ENCODE results near the gene OSM. TPM values are rescaled to one million over a fixed set of nuclear protein-coding genes. Genes with fewer than 3 reads are reported as not detected.

The OSM gene
- total RNA-seq, 1 donor from 2014 or later = not detected

GRCh38 chr22:30246814-30247376, 19.8 kb downstream of the OSM start:
- Mint-ChIP-seq H3K9me3 (ENCODE audit: unreplicated experiment) (no peaks in the 10 kb centered on the region), H3K36me3 (ENCODE audit: unreplicated experiment) (peaks cover 5% of the 10 kb centered on the region), H3K4me1 (ENCODE audit: unreplicated experiment) (peaks cover 74% of the 10 kb centered on the region), H3K27ac (ENCODE audit: unreplicated experiment) (peak overlapping the region; percentile 77), H3K4me3 (ENCODE audit: unreplicated experiment) (peak overlapping the region; percentile 73), H3K27me3 (ENCODE audit: unreplicated experiment) (no peaks in the 10 kb centered on the region)
- no peak for DNase-seq (ENCODE audit: extremely low spot score, unreplicated experiment)
- TF ChIP-seq CTCF (IDR thresholded peaks at IDR 0.05) = no peak

GRCh38 chr22:30245985-30246813, 20.5 kb downstream of the OSM start, which contains the start of gene LIF:
Gene LIF (minus strand): TSS chr22:30246759. CDS start chr22:30246695, 64 bp downstream.
- H3K4me1 Mint-ChIP-seq (ENCODE audit: unreplicated experiment) = peaks cover 73% of the 10 kb centered on the region
- peak within 1 kb of the TSS; percentile 91 for H3K27ac Mint-ChIP-seq (ENCODE audit: unreplicated experiment)
- no peaks in the 10 kb centered on the region for H3K27me3 Mint-ChIP-seq (ENCODE audit: unreplicated experiment)

GRCh38 chr22:30245181-30245984, 21.3 kb downstream of the OSM start:
- peak overlapping the region; percentile 91 for H3K27ac Mint-ChIP-seq (ENCODE audit: unreplicated experiment)

More at GRCh38 chr22:30245985-30246813, 20.5 kb downstream of the OSM start, which contains the start of gene LIF:
- no peak for DNase-seq (ENCODE audit: extremely low spot score, unreplicated experiment)
- peak; percentile 39 for TF ChIP-seq CTCF (IDR thresholded peaks at IDR 0.05)
- Mint-ChIP-seq H3K9me3 (ENCODE audit: unreplicated experiment) (no peaks in the 10 kb centered on the region), H3K4me3 (ENCODE audit: unreplicated experiment) (peak within 1 kb of the TSS; percentile 88), H3K36me3 (ENCODE audit: unreplicated experiment) (peaks cover 5% of the 10 kb centered on the region)

GRCh38 chr22:30244641-30245040, 22.0 kb downstream of the OSM start:
- Mint-ChIP-seq H3K27me3 (ENCODE audit: unreplicated experiment) (no peaks in the 10 kb centered on the region), H3K27ac (ENCODE audit: unreplicated experiment) (peak overlapping the region; percentile 20), H3K4me1 (ENCODE audit: unreplicated experiment) (peaks cover 74% of the 10 kb centered on the region), H3K9me3 (ENCODE audit: unreplicated experiment) (no peaks in the 10 kb centered on the region), H3K4me3 (ENCODE audit: unreplicated experiment) (peak overlapping the region; percentile 88), H3K36me3 (ENCODE audit: unreplicated experiment) (peaks cover 5% of the 10 kb centered on the region)
- no peak for TF ChIP-seq CTCF (IDR thresholded peaks at IDR 0.05)
- no peak for DNase-seq (ENCODE audit: extremely low spot score, unreplicated experiment)

More at GRCh38 chr22:30245181-30245984, 21.3 kb downstream of the OSM start:
- Mint-ChIP-seq H3K4me1 (ENCODE audit: unreplicated experiment) (peaks cover 77% of the 10 kb centered on the region), H3K27me3 (ENCODE audit: unreplicated experiment) (no peaks in the 10 kb centered on the region), H3K36me3 (ENCODE audit: unreplicated experiment) (peaks cover 5% of the 10 kb centered on the region), H3K9me3 (ENCODE audit: unreplicated experiment) (no peaks in the 10 kb centered on the region), H3K4me3 (ENCODE audit: unreplicated experiment) (peak overlapping the region; percentile 88)
- no peak for DNase-seq (ENCODE audit: extremely low spot score, unreplicated experiment)
- TF ChIP-seq CTCF (IDR thresholded peaks at IDR 0.05) = no peak
